ENCODE data around the gene ATP6V1A. TPM values are rescaled to one million over a fixed set of nuclear protein-coding genes. Genes with fewer than 3 reads are reported as not detected.

ATP6V1A gene
- total RNA-seq, 4 donors from 2014 or later: 28.8 to 38.1 (median 34.2) TPM

- Histone ChIP-seq H3K9me3 (no peaks in the 10 kb centered on the region), H3K4me3 (no peak overlapping the region), H3K4me1 (no peaks in the 10 kb centered on the region), H3K36me3 (peaks cover 0 to 100% (median 0%) of the 10 kb centered on the region in 3 donors), H3K27ac (no peak overlapping the region), H3K27me3 (no peaks in the 10 kb centered on the region)
- DNase-seq (ENCODE audit: low spot score in 2 of 2): no peak
- WGBS, 2 donors: 71 to 75% methylated on average over 3 of the region's 3 CpGs
- TF ChIP-seq EP300 (IDR thresholded peaks at IDR 0.05) (no peak), CTCF (IDR thresholded peaks at IDR 0.05) (no peak), POLR2A (IDR thresholded peaks at IDR 0.05) (no peak)
Measured at GRCh38 chr3:113805249-113805648, 58.4 kb downstream of the ATP6V1A start.

- H3K27ac ChIP-seq: no peak overlapping the region
- no peak for DNase-seq (ENCODE audit: low spot score in 2 of 2)
- H3K9me3 ChIP-seq: no peaks in the 10 kb centered on the region
- no peaks in the 10 kb centered on the region for H3K27me3 ChIP-seq
- H3K4me1 ChIP-seq: no peaks in the 10 kb centered on the region
- no peak overlapping the region for H3K4me3 ChIP-seq
- TF ChIP-seq POLR2A (IDR thresholded peaks at IDR 0.05): no peak
- no peak for TF ChIP-seq EP300 (IDR thresholded peaks at IDR 0.05)
- TF ChIP-seq CTCF (IDR thresholded peaks at IDR 0.05): no peak
- WGBS, 2 donors: 75 to 76% methylated on average over 3 of the region's 3 CpGs
- peaks cover 0 to 49% (median 0%) of the 10 kb centered on the region in 3 donors for H3K36me3 ChIP-seq
Measured at GRCh38 chr3:113812854-113813253, 66.0 kb downstream of the ATP6V1A start.

- WGBS, 2 donors: 88 to 90% methylated on average over 3 of the region's 3 CpGs
- Histone ChIP-seq H3K4me3 (no peak overlapping the region), H3K27ac (no peak overlapping the region), H3K4me1 (no peaks in the 10 kb centered on the region), H3K27me3 (no peaks in the 10 kb centered on the region), H3K36me3 (no peaks in the 10 kb centered on the region), H3K9me3 (no peaks in the 10 kb centered on the region)
- DNase-seq (ENCODE audit: low spot score in 2 of 2): no peak
- no peak for TF ChIP-seq POLR2A (IDR thresholded peaks at IDR 0.05)
Measured at GRCh38 chr3:113819866-113820265, 73.0 kb downstream of the ATP6V1A start.

GRCh38 chr3:113825090-113825489 lies 78.3 kb downstream of the ATP6V1A start:
- Histone ChIP-seq H3K4me3 (no peak overlapping the region), H3K36me3 (no peaks in the 10 kb centered on the region), H3K9me3 (no peaks in the 10 kb centered on the region), H3K27me3 (no peaks in the 10 kb centered on the region), H3K4me1 (peaks cover 0 to under 1% (median 0%) of the 10 kb centered on the region in 4 donors), H3K27ac (no peak overlapping the region)
- no peak for TF ChIP-seq POLR2A (IDR thresholded peaks at IDR 0.05)
- DNase-seq (ENCODE audit: low spot score in 2 of 2): no peak
- 87 to 95% methylated on average over 2 of the region's 2 CpGs for WGBS, 2 donors

- Histone ChIP-seq H3K4me1 (peaks cover 0 to 4% (median 0%) of the 10 kb centered on the region in 4 donors), H3K9me3 (peaks cover 0 to 10% (median 0%) of the 10 kb centered on the region in 4 donors), H3K36me3 (no peaks in the 10 kb centered on the region), H3K27me3 (no peaks in the 10 kb centered on the region), H3K4me3 (no peak overlapping the region), H3K27ac (no peak overlapping the region)
- TF ChIP-seq CTCF (IDR thresholded peaks at IDR 0.05): no peak
- no peak for TF ChIP-seq EP300 (IDR thresholded peaks at IDR 0.05)
- no peak for TF ChIP-seq POLR2A (IDR thresholded peaks at IDR 0.05)
- WGBS, 2 donors: 83 to 93% methylated on average over 1 of the region's 1 CpG
- no peak for DNase-seq (ENCODE audit: low spot score in 2 of 2)
Measured at GRCh38 chr3:113828600-113828999, 81.8 kb downstream of the ATP6V1A start.

GRCh38 chr3:113829576-113830354 lies 82.9 kb downstream of the ATP6V1A start:
- no peak overlapping the region for H3K27ac ChIP-seq
- 82 to 86% methylated on average over 10 of the region's 10 CpGs for WGBS, 2 donors
- DNase-seq (ENCODE audit: low spot score in 2 of 2): no peak
- TF ChIP-seq EP300 (IDR thresholded peaks at IDR 0.05) (no peak), CTCF (IDR thresholded peaks at IDR 0.05) (no peak), POLR2A (IDR thresholded peaks at IDR 0.05) (no peak)
- no peaks in the 10 kb centered on the region for H3K27me3 ChIP-seq
- H3K4me3 ChIP-seq: no peak overlapping the region
- peaks cover 0 to 10% (median 0%) of the 10 kb centered on the region in 4 donors for H3K9me3 ChIP-seq
- H3K36me3 ChIP-seq: no peaks in the 10 kb centered on the region
- H3K4me1 ChIP-seq: peaks cover 0 to 4% (median 0%) of the 10 kb centered on the region in 4 donors

All from tibial nerve (tissue), 4 donors.